NCI-H2081 (cell line): Measurements from ENCODE around the gene RBMS3.

ENCODE experiments used
- DNase-seq, 2 experiments: peaks; one replicate each; lab custom pipeline; 2025; lab: John Stamatoyannopoulos, UW

Gene RBMS3

DNA sequence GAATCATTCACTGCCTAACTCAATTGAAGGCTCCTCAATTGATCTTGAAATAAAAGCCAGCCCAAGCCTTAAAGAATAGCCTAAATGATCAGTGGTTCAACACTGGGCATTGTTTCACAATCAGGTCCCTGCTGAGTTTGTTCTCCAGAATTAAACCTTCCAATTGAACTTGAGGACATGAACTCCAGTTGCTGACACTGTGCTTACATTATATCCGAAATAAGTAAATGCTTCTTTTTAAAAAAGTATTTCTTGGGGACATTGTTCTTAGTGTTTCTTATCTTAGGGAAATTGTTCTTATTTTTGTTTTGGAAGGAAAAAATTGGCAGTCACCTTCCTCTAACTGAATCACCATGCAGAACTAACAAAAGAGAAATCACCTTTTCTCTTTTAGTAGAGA, 450.2 kb downstream of the RBMS3 start:
- no peak for DNase-seq

DNA sequence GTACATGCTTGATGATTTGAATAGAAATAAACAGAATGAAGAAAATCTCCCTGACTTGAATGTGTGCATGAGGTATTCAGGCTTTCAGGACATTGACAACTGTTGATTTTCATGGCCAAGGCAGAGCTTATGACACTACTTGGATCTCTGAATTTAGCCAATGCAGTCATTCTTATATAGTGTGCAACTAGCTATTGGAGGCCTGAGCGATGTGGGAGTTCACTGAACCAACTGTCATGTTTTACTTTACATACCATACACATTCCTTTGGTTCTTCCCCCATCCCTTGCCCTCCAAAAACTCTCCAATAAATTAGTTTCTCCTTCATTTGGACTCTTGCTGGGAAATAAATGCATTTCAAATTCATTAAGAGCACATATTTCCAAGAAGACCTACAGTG, 460.4 kb downstream of the RBMS3 start:
- no peak for DNase-seq

DNA sequence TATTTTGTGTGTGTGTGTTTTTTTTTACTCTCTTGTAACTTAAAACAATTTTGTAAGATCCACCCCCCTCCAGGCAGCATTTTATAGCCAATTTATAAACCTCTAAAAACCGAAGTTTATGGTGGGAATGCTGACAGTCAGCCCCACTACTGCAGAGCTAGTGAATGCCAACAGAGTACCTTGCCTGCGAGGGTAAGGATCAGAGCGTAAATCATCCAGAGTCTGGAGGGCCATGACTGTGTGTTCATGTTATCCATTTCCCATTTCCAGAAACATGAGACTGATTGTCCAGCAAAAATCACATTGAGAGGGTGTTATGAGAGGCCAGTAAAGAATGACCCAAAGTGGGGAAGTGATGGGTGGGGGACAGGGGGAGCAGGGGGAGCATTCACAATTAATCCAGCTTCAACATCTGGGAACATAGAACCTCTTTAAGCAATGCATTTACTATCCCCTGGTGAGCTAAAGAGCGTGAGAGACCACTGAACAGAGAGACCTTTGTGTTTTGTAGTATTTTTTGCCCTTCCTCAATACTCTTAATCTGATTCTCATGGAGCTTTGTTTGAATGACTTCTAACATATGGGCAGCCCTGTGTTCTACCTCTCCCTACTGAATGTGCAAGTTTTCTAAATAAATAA, 464.5 kb downstream of the RBMS3 start:
- no peak for DNase-seq

DNA sequence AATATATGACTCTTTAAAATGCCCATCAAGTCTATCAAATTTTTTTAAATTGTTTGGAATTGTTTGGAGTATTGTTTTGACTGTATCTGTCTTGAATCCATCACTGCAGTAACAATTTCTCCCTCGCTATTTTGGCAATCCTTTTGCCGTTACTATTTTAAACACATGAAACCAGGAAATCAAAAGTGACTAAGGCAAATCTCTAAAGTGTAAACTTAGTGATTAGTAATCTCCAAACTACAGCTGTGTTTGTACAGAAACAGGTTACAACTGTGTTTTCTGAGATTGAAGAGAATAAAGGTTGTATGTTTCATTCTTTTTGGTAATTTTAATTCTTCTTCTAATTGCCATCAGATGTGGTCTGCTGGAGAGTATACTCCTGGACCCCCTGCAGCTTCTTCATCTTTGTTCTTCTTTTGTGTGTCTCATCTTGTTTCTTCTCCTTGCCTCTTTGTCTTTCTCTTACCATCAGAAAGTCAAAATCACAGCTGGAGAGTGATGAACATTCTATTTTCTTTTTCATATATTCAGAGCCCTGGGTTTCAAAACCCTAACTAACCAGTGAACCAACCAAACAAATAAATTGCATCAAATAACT, 465.4 kb downstream of the RBMS3 start:
- no peak for DNase-seq

DNA sequence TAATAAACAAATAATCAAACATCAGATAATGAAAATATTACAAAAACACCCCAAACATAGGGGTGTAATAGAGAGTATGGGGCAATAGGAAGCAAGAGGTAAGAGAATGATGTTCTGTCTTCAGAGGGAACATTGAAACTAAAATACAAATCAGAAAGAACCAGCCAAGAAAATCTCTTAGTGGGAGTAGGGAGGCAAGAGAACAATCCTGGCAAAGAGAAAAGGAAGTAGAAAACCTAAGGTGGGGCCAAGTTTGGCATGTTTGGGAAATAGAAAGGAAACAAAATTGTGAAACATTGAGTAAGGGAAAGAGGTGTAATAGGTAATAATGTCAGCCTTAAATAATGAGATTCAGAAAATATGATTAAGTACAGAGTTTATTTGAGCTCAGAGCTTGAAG, 467.1 kb downstream of the RBMS3 start:
- DNase-seq, result no peak

DNA sequence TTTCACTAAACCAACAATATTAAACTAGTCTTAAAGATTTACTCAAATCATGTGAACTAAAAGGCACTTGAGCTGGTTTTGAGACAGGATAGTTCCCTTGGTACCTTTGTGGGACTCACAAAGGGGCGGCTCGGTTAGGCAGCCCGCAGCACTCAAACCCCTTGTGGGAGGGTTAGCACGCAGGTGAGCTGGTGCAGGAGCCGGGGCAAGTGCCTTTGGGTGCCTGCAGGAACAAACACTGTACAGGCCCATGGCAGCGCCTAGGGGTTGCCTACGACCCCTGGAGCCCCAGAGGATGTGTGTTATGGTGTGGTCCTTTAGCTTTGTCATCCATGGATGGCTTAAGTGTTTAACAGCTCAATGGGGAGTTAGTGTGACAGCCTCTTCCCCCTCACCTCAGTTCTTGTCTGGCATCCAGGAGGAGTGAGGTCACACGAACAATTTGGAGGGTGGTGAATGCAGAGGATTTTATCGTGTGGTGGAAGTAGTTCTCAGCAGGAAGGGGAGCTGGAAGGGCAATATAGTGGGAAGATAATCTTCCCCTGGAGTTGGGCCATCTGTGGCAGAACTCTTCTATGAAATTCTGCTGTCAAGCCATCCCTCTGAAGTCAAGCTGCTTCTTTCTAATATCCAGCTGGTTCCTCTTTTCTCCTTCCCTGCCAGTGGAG, 470.9 kb downstream of the RBMS3 start:
- no peak for DNase-seq

DNA sequence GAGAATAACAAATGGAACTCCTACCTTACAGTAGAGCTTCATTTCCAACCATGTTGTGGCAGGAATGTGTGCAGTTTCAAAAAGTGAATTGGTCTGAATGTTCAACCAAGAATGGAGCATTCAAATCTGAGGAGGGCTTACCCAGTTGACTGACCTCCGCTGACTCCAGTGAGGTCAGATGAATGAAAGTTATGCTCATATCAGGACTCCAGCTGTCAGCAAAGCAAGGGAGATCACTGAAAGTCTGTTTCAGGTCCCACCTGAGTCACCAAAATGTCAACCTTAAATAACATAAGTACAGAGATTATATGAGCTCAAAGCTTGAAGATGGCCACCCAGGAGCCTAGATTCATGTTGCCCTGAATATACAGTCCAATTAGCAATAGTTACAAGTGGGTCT, 473.5 kb downstream of the RBMS3 start:
- no peak for DNase-seq

DNA sequence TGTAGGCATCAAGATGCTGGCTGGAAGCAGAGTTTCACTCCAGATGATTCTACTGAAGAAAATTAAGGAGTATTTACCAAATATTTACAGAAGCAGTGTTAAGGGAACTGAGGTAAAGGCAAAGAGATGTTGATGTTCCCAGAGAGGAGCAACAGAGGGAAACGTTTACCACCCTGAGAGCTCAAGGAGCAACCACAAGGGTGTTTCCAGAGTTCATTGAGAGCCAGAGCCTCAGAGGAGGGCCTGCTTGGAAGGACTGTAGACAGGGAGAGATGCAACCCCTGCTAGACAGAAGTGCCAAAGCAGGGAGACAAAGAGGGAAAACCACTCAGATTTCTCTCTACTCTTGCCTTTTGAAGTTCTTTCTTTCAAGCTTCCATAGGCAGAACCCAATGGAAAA, 474.5 kb downstream of the RBMS3 start:
- DNase-seq, result no peak

DNA sequence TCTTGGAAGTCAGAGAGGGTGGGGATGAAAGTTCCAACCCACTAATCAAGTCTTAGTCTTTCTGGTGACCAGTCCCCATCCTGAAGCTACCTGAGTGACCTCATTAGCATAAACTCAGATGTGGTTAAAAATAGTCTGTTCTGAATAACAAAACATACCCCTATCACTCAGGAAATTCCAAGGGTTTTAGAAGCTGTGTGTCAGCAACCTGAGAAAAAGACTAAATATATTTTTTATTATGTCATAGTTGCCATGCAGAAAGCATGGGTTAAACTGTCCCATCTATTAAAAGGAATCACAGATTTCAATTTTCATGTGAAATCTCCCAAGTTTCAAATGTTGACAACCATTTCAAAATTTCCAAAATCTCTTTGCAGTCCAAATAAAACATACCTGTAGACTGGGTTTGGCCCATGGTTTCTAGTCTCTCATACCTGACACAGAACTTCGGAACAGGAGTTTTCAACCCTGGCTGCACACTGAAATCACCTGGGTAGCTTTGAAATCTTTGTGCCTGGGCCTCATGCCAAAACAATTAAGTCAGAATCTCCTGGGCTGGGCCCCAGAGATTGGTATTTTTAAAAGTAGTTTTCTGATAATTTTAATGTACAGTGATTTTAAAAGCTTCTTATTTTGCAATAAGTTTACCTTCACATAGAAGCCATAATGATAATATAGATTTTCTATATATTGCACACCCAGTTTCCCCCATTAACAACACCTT, 476.3 kb downstream of the RBMS3 start:
- DNase-seq, result no peak

DNA sequence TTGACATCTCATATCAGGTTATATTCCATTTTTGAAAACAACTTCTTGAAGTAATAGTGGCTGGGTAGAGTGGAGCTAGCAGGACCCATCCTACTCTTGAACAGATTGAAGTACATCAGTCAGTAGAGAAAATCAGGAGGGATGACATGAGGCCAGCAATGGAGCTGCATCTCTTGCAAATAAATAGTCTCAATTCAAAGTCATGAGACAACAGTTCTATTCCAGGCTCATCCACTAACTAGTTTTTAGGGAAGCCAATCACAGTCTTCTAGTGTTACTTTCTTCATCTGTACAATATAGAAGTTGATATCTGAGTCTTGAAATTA, 477.2 kb downstream of the RBMS3 start:
- DNase-seq, result no peak

DNA sequence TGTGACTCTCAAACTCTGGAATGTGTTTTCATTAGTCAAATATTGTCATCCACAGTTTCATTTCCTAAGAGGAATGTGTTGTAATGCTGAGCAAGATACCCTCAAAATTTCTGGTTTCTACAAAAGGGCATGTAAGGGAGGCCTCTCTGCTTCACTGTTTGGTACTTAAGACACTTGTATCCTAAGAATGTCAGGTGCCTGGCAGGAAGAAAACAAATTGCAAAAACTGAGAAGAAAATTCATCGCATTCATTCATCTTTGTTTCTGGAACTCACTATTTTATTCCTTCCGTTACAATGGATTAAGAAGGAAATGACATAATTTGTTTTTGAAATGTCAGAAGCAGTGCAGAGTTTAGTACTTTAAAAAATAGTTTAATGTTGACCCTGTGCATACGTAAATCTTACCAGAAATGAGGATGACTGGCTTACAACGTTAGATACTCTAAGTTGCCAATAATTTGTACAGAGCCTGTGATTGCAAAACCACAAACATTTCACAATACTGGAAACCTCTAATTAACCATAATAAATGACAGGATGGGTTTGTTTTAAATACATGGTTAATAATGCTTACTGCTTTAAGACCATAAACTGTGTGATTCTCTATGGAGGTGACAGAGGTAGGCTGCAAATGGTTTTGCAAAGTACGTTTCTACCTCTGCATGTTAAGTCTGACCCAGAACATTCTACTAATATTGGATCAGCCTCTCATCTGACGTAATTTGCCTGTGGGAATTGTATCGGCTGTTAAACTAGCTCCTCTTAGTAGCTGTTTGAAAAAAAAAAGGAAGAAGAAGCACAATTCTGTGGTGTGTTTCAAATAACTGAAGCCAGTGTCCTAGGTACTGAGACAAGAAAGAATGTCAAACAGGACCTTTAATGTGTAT, 477.8 kb downstream of the RBMS3 start:
- no peak for DNase-seq

DNA sequence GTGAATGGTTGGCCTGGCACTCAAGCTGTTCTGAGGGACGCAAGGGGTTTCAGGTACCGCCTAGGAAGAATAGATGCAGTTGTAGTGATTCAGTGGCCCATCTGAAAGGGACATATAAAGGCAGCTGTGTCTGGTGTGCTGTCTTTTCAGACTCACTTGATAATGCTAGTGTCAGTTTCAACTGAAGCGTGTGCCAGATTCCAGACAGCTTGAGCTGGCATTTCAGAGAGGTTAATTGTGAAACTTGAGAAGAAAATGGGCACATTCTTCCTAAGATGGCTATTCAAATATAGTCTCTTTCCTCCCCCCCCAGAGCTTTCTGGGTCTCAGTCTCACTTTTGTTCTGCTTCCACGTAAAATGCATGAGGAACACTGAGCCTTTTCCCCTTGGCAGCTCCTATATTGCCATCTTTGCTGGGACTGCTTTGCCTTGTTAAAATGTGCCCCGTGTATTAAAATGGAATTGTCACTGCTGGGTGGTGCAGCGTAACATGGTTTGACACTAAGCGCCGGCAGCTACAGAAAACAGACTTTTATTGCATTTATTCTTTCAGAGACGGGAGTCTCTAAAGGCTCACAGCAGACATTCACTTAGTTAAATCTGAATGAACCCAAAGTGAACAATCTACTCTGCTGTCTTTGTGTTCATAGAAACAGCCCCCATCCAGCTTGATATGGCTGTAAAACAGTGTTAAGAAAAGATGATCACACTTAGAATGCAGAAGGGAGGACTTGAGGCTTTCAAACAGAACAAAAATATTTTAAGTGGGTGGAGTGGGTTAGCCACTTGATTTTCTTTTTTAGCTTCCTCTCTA, 478.7 kb downstream of the RBMS3 start:
- DNase-seq, result peak; percentile 5 to 62

DNA sequence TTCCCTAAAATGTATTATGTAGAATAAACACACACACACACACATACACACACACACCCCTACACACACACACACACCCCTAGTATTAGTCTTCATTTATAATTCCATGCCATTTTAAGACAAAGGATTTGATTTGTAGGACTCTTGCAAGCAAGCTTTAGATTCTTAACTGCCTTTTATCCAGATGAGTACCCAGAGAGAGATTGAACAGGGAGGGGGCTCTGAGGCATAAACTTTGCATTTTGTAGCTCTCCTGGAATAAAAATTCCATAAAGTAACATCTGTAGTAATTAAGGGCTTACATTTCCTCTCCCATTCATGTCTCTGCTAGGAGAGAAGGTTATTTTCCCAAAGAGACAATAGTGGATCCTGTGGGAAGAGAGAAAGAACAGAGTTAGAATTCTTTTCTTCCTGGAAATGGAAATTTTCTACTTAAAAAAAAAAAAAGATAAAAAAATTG, 479.4 kb downstream of the RBMS3 start:
- no peak for DNase-seq

DNA sequence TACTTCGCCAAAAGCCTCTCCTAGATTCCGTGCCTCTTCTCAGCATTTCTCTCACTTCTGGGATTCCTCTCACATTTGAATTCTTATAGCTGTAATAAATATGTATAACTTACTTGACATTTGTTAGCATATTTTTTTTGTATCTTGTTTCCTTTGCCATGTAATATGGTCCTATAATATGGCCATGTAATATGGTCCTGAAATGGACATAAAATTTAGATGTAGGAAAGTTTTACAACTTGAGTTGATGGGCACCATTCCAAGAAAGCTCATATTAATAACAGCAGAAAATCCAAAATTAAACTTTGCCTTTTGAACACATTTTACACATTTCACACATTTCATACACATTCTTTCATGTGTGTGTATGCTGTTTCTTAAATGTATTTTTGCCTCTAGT, 480.6 kb downstream of the RBMS3 start:
- no peak for DNase-seq

DNA sequence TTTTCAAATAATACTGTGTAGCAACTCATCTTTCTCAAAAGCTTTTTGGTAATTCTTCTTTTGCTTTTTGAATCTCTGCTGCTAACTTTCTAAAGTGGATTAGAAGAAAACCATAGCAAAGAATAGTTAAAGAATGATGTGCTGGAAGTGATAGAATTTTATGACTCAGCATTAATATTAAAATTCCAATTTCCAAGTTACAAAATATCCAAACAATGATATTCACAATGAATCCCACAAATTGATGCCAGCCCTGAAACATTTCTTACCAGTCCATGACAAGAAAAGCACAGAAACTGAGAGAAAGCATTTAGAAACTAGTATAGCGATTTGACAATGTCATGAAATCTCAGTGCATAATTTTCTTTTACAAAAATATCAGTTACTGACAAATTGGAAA, 482.2 kb downstream of the RBMS3 start:
- DNase-seq, result no peak

DNA sequence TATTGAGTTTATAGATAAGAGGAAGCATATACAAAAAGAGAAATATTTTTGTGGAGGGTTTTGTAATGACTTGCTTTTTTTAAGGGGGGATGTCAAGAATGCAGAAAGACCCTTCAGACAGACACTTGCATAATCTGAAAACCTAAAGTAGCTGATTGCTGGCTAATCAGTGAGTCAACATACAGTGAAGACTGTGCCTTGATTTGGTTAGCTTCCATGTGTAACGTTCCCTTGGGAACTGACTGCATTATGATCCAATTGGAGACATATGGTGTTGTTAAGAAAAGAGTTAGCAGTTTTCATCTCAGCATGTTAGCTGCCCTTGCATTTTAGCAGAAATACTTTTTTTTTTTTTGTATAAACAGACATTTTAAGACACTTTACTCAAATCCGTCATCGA, 483.2 kb downstream of the RBMS3 start:
- DNase-seq, result no peak

DNA sequence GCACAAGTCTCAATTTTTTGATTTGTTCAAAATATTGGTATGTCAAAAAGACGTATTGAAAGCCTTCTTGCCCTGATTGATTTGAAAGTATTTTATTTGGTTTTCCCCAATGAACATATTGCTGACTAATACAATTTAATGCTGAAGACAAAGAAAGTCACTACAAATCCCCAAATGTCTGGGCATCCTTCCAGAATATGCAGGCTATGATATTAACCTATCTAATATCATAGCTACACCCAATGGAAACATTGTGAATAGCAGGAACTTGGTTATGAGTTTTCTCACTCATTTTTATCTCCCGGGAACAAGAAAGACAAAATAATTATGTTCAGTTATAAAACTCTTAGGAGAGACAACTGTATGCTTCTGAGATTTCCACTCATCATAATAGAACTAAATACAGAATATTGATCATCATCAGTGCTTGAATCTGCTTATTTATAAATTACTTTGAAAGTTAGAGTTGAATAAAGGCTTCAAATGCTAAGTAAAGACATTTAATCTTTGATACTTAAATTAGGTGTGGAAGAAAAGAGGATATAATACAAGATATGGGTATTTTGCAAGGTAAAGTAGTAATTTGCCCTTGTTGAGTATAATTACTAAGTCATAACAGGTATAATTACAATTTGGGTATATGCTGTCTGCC, 483.9 kb downstream of the RBMS3 start:
- DNase-seq, result peak in 1 of 2 experiments; percentile 21

DNA sequence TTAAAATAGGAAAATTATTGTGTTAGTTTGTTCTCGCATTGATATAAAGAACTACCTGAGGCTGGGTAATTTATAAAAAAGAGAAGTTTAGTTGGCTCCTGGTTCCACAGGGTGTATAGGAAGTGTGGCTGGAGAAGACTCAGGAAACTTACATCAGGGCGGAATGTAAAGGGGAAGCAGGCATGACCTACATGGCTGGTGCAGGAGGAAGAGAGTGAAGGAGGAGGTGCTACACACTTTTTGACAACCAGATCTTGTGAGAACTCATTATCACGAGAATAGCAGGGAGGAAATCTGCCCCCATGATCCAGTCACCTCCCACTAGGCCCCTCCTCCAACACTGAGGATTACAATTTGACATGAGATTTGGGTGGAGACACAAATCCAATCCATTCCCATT, 490.7 kb downstream of the RBMS3 start:
- DNase-seq, result no peak

DNA sequence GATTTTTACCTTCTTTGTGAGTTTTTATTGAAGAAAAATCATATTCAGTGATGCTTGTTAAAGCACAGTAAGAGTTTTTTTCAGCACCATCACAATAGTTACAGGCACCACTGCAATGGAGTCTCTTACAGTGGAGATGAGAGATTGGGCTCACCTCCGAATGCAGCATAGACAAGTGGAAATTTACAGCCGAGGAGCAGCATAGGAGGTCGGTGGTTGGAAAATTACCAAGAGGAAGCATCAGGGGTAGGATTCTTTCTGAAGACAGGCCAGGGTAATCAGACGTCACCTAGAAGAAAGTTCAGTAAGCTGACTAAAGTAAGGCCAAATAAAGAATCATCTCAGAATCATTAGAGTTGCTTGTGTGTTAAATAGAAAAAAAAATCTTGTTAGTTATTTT, 491.6 kb downstream of the RBMS3 start:
- DNase-seq, result no peak

DNA sequence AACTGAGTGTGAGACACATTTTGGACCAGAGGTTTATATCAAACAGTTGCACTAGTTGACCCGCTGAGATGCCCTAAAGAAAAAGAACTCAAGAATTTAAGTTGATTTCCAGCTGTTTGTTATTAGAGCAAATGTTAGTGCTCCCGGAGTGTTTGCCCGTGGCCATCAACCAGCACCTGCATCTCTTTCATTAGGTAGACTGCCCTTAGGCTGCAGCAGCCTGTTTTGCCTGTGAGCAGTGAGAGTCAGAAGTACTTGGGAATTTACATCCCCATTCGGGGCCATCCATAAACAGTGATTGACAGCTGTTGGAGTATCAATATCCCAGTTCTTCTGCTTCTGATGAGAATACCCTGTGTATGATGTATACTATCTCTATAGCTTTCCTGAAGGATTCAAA, 492.6 kb downstream of the RBMS3 start:
- DNase-seq, result no peak

DNA sequence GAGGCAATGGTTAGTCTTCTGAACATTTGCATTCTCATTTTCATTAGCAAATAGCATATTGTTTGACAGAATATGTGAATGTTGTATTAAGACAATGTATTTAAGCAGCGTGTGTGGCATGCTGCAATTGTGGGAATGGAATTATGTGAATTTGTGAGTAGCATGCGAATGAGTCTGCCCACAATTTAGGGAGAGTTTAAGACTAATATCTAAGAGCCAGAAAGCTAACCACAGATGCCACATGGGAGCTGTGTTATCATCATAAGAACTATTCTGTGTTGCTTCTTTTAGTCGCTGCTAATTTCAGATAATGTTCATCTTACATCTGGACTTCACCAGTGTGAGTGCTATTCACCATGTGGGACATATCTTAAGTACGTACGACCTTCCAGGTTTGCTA, 494.5 kb downstream of the RBMS3 start:
- no peak for DNase-seq
